ENCODE data around the gene PKD2.

Gene PKD2

DNA sequence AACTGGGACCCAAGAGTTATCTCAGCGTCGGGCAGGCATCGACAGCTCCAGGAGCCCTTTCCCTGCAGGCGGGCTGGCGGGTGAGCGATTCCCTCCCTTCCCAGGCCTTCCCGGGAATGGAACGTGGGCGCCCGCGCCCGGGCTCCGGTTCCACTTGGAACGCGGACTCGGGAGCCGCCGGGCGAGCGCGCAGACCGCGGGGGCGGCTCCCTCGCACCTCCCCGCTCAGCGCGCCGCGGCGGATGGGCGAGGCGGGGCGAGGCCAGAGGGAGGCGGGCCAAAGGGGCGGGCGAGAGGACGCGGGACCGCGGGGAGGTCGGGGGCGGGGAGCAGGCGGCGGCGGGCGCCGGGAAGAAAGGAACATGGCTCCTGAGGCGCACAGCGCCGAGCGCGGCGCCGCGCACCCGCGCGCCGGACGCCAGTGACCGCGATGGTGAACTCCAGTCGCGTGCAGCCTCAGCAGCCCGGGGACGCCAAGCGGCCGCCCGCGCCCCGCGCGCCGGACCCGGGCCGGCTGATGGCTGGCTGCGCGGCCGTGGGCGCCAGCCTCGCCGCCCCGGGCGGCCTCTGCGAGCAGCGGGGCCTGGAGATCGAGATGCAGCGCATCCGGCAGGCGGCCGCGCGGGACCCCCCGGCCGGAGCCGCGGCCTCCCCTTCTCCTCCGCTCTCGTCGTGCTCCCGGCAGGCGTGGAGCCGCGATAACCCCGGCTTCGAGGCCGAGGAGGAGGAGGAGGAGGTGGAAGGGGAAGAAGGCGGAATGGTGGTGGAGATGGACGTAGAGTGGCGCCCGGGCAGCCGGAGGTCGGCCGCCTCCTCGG is at the start of gene PKD2:
Gene PKD2, plus strand, starts transcription at position 332 of the 818 bp plus-strand sequence. Its CDS starts 99 bp downstream, at position 431.
- peak; percentile 92 for DNase-seq

DNA sequence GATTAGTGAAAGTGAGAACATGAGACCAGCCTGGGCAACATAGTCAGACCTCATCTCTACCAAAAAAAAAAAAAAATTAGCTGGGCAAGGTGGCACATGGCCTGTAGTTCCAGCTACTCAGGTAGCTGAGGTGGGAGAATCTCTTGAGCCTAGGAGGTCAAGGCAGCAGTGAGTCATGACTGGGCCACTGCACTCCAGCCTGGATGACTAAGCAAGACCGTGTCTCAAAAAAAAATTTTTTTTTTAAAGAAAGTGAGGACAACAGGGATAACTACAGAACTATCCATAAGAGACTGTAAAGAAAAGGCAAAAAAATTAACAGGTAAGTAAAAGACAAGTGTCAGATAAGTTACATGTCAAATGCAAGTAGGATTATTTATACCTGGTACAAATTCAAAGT is 45.4 kb upstream of the PKD2 start:
- no peak for DNase-seq

DNA sequence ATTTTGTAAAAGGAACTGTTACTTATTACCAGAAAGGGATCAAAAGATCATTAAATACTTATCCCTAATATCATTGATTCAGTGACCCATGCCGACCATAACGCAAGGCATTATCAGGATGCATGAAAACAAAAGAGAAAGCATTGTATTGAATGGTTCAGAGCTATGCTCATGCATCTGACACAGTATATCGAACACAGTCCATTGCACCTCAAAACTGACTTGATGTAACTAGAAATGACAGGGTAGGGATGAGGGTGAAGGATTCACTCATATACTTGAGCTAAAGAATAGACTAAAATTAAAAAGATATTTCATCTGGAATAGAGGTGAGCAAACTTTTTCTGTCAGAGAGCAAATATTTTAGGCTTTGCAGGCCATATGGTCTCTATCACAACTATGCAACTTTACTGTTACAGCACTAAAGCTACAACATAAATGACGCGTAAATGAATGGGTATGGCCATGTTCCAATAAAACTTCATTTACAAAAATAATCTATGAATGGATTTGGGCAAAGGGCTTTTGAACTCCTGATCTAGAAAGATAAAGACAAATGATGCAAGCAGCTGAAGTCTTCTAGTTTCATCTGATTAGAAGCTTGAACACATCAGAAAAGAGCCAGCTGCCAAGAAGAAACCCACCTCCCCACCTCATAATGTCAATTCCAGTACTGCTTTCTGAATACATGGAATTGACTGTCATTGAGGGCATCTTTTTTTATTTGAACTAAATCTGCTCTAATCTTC is 44.9 kb upstream of the PKD2 start:
- no peak for DNase-seq

DNA sequence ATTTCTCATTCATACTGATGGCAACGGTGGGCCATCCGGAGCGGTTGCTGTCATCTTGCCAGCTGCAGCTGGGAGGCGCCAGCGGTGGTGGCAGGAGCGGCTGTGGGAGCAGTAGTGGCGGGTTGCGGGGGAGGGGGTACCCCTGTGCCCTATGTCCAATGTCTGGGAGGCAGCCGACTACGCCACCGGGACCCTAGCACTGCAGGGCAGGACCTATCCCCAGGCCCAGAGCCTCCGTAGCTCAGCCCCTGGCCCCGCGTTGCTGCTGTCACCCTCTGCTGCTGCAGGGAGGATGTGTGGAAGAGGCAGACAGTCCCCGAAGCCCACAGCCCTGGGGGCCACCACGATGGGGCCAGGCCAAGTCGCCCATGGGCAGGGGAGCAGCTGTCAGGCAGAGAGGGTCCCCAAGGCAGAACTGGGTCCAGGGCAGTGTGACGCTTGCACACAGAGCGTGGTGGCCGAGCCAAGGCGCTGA is 41.9 kb upstream of the PKD2 start:
- no peak for DNase-seq

DNA sequence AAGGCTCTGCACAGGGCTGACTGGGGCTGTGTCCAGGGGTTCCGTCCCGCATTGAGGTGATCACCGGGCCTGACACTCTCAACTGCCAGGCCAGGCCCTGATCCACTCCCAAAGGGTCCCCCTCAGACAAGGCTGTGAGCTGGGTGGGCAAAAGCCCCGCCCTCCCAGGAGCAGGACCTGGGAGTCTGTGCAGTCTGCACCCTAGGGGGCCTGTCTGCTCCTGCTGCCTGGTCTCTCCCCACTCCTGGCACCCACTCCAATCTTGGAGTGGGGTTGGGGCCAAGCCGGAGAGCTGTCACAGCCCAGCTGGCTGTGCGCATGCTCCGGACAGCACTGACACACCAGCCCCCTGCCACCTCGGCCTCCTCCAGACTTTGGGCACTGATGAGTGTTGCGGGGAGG is 41.3 kb upstream of the PKD2 start:
- no peak for DNase-seq

DNA sequence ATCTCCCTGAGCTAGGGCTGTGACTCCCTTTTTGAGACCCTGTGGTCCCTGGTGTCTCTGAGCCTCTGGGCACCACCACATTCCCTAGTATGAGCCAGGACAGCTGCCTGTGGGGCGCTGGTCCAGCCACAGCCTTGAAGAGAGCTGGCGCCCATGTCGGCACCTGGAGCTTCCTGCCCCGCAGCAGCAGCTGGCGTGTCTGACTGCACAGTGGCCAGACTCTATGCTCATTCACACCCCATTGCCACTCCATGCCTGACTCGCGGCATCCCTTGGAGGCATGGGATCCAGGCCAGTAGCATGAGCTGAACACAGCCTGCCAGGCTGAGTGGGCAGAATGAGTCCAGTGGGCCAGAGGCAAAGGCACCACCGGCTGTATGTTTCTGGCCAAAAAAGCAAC is 40.2 kb upstream of the PKD2 start:
- peak; percentile 24 for DNase-seq

DNA sequence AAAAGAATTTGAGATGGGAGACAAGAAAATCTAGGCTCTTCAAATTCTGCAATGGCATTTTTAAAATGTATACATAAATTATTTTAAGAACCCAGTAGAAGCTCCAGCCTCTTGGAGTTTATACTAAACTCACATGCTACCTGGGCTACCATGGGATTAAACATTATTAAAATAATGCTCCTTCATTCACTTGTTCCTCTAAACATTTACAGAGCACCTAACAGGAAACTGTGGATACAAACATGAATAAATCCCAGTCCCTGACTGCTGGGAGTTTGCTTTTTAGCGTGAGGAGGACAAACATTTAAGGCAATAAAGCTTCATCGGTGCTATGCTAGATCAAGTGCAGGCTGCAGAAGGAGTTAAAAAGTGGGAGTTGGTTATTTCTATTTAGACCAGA is 37.3 kb upstream of the PKD2 start:
- no peak for DNase-seq

DNA sequence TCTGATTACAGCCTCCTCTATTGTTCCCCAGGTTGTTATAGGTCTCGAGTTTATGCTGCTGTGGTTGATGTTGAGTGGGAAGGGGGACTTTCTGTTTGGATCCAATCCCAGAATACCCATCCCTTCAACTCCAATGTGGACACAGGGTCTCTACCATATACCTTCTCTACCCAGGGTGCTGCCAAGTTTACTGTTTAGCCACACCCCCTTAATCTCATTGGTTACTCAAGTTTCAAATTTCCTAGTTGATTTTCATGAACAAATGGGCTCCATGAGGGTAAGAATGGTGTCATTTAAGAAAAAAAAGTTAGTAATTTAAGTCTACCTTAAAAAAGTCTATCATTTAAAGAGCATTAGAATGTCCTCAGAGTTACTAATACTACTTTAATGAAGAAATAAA is 35.6 kb upstream of the PKD2 start:
- DNase-seq: no peak

DNA sequence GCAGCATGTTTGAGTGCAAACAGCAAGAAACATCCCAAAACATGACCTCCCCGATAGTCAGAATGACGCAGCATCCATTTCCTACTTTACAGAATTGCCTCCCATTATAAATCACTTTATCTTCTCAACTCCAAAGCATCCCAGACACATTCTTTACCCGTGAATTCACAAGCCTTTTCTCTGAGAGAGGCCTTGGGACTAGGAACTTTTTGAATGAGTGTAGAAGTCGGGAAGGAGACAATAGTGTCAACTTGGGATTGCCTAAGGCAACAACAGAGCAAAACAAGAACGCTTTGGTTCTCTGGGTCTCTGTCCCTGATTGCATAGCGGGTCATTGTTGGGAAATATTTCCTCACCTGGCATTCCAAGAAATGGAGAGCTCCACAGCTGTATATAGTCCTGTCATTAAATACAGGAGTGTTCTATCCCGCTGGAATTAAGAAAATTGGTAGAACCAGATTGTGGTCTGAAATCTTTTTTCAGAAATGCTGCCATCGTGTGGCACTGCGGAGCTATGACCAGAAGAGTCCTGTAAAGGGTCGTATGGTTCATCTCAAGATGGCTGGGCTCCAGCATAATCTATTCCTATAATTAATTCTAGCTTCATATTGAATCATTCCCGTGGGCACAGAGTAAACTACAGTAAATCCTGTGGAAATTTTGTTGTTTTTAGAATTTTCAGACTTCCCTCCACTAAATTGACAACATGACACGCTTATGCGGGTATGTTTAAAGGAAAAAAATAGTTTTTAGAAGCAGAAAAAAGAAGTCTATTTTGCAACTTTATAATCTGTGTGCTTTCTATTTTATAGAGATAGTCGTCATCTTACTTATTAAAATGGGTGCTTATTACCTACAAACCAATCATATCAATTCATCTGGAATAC is 33.9 kb upstream of the PKD2 start:
- peak; percentile 49 for DNase-seq

DNA sequence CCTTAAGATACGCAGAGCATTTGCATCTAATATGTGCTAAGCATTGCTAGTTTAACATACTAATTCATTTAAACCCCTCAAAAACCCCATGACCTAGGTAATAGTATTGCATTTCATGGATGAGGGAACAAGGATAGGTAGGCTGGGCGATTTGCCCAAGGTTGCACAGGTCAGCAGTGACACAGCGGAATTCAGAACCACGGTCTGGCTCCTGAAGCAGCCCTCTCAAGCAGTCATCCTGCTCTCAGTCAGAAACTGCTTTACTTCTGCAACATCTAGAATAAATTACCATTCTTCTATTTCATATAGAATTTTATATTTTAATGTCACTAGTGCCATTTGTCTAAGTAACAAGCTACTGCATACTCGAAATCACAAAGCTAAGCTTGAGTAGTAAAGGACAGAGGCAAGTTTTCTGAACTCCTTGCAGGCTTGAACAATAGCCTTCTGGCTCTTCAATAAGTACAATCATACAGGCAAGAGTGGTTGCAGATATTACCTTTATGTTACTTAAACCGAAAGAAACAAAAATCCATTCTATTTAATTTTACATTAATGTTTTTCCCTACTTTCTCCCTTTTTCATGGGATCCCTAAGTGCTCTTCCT is 32.5 kb upstream of the PKD2 start:
- no peak for DNase-seq

DNA sequence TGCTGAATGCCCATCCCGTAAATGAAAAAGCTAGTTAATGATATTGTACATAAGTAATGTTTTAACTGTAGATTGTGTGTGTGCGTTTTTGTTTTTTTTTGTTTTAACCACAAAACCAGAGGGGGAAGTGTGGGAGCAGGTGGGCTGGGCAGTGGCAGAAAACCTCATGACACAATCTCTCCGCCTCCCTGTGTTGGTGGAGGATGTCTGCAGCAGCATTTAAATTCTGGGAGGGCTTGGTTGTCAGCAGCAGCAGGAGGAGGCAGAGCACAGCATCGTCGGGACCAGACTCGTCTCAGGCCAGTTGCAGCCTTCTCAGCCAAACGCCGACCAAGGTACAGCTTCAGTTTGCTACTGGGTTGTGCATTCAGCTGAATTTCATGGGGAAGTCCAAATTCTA is 32.0 kb upstream of the PKD2 start, which contains the start of gene SPP1:
Gene SPP1, plus strand, starts transcription at position 249 of the 400 bp plus-strand sequence. CDS start 1,182 bp downstream, outside the sequence.
- DNase-seq: peak; percentile 39

DNA sequence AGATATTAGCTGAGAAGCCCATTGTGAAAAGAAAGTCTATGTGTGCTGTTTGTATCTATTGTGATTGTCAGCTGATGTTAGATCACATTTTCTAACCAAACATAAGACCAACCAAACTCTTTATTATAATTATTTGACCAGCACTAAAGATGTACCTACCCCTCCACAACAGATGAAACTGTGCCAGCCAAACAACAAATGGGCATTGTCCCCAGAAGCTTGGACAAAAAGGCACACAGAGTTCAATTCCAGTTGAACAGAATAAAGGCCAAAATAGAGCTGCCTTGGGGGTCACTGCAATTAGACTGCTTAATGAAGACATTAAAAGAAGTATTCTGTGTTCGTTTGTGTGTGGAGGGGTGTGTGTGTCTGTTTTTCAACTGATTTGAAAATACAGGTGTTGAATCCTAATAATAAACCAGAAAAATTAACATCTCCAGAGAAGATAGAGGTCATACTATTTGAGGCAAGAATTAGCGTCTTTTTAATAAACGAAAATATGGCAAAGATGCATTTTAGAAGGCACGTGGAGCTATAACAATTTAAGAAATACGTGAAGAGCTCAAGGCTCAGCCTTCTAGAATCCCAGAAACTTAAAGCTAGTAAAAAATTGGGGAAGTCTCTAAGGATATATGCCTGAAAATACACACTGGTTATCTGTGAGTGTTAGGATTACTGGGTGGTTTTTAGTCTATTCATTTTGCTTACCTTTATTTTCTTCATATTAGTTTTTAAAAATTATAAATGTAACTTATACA is 29.7 kb upstream of the PKD2 start:
- DNase-seq: no peak

DNA sequence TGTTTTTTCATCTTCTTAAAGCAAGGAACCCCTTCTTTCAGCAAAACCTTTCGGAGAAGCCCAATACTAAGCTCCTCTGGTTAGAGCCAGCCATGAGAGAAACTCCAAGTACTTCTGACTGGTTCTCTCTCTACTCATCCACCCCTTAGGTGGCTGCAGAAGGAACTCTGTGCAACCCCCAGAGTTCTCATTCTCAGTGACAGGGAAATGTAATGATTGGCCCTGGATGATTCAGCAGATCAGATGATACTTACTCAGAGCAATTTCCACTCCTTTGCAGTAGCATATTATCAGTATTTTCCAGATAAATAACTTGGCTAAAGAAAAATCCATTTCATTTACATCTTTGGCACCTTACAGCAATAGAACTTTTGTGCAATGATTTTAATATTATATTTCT is 28.8 kb upstream of the PKD2 start:
- no peak for DNase-seq

DNA sequence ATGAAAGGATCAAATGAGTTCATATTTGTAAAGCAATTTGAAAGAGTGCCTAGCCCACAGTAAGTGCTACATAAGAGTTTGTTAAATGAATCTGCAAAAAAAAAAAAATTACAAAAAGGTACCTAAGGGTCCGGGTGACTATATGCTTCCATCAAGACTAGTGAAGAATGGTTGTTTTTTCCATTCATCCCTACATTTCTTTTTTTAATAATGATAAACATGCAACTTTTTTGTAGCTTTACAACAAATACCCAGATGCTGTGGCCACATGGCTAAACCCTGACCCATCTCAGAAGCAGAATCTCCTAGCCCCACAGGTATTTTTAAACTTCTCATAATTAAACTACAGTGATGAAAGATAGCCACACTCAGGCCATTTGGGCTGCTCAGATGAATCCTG is 27.6 kb upstream of the PKD2 start:
- no peak for DNase-seq

DNA sequence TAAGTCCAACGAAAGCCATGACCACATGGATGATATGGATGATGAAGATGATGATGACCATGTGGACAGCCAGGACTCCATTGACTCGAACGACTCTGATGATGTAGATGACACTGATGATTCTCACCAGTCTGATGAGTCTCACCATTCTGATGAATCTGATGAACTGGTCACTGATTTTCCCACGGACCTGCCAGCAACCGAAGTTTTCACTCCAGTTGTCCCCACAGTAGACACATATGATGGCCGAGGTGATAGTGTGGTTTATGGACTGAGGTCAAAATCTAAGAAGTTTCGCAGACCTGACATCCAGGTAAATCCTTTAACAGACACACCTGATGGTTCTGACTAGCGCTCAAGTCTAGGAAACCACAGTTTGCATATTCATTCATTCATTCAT is 25.9 kb upstream of the PKD2 start:
- no peak for DNase-seq

DNA sequence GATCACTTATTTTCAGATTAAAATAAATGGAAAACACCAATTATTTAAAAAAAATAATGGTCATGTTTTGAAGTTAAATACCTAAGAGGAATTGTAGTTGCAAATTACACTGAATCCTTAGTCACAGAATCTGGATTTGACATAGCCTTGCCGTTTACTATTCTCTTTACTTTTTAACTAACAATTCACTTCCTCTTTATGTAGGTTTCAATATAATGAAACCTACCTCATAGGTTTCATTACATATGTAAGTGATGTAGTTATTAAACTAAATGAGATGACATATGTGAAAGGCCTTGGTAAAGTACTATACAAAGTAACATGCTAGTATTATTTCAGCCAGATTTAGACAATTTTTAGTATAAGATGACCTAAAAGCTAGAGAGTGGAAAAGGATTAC is 25.4 kb upstream of the PKD2 start:
- no peak for DNase-seq

DNA sequence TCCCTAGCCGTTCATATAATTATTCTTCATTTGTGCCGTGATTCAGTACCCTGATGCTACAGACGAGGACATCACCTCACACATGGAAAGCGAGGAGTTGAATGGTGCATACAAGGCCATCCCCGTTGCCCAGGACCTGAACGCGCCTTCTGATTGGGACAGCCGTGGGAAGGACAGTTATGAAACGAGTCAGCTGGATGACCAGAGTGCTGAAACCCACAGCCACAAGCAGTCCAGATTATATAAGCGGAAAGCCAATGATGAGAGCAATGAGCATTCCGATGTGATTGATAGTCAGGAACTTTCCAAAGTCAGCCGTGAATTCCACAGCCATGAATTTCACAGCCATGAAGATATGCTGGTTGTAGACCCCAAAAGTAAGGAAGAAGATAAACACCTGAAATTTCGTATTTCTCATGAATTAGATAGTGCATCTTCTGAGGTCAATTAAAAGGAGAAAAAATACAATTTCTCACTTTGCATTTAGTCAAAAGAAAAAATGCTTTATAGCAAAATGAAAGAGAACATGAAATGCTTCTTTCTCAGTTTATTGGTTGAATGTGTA is 24.9 kb upstream of the PKD2 start:
- no peak for DNase-seq

DNA sequence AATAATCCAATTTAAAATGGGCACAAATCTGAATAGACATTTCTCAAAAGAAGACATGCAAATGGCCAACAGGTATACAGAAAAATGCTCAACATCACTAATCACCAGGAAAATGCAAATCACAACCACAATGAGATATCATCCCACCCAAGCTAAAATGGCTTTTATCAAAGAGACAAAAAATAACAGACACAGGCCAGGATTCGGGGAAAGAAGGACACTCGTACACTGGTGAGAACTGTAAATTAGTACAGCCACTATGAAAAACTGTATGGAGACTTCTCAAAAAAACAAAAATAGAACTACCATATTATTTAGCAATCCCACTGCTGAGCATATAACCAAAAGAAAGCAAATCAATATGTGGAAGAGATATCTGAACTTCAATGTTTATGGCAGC is 23.4 kb upstream of the PKD2 start:
- no peak for DNase-seq

DNA sequence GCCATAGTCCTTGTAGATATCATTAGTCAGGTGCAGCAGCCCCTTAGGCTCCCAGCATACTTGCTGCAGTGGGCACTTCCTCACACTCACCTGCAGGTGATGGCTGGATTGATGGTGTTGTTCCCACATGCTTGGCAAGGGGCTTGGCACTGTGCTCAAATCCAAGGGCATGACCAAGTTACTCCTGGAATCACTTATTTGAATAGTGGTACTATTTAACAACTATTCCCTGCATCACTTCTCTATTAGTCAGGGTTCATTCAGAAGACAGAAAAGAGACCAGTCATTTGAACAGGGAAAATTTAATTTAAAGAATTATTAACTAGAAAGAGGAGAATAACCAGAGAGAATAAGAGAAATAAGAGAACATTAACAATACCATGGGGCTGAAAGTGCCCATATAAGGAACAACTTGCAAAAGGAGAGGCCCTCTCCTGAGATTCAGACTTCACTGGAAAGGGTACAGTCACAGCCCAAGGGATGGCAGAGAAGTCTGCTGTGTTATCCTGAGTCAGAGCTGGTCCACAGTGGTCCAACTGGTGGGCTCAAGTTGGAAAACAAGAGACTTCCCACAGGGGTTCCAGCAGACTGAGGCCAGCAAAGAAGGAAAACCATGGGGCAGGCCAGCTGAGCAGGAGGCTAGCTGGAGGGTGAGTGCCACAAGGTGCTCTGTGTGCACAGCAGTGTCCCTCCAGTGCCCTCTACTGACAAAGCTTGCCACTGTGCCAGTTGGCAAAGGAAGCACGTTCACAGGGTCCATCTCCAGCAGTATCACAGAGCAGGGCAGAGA is 22.1 kb upstream of the PKD2 start:
- DNase-seq: peak; percentile 49

DNA sequence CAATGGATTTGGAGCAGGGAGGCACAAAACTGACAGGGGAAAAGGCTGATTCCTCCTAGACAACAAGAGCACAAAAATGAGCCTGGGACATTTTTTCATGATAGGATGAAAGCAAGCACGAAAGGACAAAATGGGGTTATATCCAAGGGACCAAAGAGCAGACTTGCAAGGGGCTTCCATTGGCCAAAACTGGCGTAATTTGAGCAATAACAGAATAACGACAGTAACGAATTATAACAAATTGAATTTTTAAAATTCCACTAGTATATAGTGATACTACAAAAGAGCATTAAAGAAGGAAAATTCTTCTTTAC is 21.6 kb upstream of the PKD2 start:
- no peak for DNase-seq

DNA sequence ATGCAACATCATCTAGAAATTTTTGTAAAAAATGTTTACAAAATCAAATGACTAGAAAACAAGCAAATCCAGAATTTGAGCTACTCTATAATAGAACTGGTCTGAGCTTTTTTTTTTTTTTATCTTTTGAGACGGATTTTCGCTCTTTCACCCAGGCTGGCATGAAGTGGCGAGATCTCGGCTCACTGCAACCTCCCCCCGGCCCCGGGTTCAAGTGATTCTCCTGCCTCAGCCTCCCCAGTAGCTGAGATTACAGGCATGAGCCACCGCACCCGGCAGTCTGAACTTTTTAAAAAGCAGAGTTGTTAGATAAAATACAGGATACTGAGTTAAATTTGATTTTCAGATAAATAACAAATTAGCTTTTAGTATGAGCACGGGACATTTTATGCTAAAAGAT is 20.9 kb upstream of the PKD2 start:
- no peak for DNase-seq
